Measurements from ENCODE around the gene ATIC.
"Not testable (repeated sequence)": the region's sequence is repeated elsewhere in the genome, so short reads cannot be mapped to it uniquely, and the experiment has no call there.

ATIC gene

DNA sequence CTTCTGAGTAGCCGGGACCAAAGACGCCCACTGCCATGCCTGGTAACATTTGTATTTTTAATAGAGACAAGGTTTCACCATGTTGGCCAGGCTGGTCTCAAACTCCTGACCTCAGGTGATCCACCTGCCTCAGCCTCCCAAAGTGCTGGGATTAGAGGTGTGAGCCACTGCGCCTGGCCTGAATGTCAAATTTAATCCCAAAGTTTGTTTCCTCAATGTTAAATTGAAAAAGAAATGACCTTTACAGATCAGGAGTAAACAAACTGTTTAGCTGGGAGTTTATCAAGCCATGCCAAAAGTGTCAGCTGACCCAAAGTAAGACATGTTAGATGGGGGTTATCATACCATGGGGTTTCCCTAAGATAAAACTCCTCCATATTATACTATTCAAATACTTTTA is 48.2 kb downstream of the ATIC start:
- in situ Hi-C loops (cut with MboI; ENCODE audit: low sequenced_read_pairs), result not testable (repeated sequence)

DNA sequence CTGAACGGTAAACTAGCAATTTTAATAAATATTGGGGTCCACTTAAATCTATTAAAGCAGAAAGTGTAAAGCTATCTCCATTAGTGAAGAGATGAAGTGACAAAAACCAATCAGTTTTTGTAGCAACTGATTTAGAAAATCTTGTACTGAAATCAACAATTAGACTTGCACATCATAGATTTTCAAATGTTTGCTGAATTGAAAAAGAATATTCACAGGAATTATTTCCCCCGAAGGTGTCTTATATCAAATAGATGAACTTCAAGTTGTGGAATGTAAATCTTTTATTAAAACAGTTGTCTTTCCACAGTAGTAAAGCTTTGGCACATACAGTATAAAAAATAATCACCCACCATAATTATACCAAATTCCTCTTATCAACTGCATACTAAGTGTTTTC is 48.7 kb downstream of the ATIC start:
- in situ Hi-C loops (cut with MboI; ENCODE audit: low sequenced_read_pairs), result no loop called here

DNA sequence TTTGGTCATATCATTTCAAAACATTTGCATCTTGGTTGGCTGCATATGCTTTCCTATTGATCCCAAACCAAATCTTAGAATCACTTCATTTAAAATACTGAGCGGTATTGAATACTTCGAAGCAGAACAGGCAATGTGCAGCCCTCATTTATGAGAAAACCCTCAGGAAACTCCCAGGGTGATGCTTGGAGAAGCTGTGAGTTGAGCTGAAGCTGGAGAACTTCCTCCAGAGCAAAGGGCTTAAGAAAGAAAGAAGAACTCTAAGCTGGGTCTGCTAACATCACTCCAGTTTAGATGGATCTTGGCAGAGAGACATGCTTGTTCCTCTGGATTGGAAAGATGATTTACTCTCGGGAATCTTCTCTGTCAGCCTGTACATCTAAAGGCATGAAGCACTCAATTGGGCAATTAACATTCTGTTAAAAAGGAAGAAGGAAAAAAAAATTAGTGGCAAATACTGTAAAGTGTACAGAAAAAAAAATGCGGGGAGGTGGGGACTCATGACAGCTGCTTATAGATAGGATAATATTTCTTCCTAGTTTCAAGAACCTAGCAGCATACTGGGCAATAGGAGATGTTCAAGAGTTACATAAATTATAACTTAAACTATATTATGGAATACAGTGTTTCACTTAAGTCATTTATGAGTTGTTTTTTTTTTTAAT is 49.5 kb downstream of the ATIC start:
- in situ Hi-C loops (cut with MboI; ENCODE audit: low sequenced_read_pairs), result no loop called here

DNA sequence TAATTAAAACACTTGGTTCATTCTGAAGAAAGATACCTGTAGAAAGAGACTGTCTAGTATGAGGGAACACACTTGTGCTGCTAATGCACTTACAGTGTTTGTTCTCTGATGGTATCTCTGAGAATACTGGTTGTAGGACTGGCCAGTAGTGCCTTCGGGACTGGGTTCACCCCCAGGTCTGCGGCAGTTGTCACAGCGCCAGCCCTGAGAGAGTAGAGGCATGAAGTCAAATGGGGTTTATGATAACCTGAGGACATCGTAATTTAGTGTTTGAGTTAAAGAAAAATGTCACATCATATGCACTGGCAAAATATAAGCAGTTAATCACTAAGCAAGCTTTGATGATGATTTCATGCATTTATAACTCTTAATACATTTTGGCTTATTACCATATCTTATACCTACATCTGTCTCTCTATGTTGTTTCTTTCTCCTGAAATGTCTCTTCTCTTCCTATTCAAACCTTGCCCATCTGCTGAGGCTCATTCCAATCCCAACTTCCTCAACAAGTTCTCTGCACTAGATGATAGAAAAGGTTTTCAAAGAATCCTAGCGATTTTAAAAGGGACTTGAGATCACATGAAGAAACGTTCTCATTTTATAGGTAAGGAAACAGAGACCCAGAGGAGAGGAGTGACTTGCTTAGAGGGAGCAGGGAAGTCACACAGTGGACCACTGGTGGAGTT is 50.2 kb downstream of the ATIC start:
- in situ Hi-C loops (cut with MboI; ENCODE audit: low sequenced_read_pairs), result no loop called here

DNA sequence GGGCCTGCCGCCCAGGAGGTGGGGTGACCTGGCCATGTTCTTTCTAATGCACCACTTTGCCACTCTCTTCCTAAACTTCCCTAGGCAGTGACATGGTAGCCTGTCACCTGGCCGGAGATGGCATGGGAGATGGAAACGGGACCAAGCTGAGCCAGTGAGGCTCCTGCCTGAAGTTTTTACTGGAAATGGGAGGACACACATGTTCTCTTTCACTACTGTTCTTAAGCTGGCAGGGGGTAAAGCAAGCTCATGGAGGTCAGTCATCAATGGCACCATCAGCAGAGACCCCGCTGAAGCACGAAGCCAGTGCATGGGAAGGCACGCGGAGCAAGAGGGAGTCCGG is 50.7 kb downstream of the ATIC start:
- in situ Hi-C loops (cut with MboI; ENCODE audit: low sequenced_read_pairs), result no loop called here

DNA sequence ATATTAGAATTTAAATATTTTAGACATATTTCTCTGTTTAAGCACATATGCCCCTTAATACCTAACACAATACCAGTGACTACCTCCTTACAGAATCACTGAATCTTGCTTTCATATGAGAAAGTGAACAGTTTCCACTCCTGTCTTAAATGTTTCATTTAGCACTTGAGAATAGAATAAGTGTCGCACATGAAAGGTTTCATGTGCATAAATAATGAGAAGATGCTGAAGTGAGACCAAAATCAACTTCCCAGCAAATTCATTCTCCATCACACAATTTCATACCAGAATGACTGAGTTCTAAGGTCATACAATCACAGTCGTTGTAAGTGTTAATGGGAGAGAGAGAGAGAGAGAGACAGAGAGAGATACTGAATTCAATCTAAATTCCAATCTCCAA is 51.2 kb downstream of the ATIC start:
- in situ Hi-C loops (cut with MboI; ENCODE audit: low sequenced_read_pairs), result no loop called here

DNA sequence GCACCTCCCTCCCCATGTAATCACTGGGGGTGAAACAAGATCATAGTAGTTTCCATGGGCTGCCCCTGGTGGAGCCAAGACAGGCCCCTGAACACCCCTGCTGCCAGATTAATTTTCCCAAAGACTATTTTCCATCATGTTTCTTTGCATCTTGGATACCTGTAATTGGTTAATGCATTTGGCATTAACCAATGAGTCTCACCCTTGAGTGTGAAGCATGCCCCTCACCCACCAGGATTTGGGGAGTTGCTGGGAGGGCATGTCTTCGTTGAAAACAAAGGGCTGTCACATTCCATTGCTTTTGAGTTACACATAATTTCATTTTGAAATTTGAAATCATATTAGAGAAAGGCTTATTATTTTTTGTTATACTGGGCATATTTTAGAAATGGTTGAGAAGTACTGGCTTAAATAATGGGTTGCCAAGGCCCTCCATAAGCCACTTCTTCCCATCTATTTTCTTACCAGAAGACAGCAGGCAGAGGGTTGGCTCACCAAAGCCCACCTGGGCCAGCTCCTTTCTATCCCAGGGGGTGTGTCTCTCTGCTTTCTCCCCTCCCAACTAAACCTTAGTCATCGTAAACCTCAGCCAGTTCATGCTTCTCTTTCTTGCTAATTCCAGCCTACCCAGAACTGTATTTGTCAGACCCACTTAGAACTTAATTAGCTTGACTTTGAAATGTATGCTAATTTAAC is 51.8 kb downstream of the ATIC start:
- in situ Hi-C loops (cut with MboI; ENCODE audit: low sequenced_read_pairs), result no loop called here

DNA sequence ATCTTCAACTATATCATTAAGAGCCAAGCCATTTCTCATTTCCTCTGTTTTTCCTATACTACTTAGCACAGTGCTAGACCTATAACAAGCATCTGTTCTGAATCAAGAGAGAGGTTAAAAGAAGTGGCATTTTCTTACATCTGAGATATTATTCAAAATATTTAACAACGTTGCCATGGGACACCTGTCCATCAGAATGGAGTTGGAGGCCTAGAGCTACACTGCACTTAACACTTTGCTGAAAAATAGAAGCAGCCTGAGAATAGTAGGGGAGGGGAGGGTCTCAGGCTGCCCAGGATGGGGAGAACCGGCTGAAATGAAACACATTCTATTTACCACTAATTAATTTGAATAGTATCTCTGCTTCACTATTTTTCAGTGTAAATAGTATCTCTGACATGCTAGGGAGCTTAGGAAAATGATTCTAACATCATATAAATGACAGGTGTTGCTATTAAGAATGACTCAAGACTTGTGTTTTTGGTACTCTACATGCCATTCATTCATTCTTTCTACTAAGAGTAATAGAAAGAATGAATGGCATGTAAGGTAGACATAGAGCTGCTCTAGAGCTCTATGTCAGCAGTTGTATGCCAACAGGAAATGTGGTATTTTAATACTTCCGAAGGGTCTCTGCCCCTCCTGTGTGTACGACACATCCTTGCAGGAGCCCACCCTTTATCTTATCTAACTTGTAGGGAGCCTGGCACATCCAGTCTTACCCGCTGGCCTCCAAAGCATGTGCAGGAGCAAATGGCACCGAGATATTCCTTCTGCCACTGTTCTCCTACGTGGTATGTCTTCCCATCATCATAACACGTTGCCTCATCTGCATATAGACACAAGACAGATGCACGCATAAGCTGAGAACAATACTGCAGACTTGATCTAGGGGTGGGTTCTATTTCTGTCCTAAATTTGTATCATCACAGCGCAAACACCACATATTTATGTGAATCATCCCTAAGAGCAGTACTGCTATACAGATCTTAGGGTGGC is 52.6 kb downstream of the ATIC start:
- in situ Hi-C loops (cut with MboI; ENCODE audit: low sequenced_read_pairs), result no loop called here

DNA sequence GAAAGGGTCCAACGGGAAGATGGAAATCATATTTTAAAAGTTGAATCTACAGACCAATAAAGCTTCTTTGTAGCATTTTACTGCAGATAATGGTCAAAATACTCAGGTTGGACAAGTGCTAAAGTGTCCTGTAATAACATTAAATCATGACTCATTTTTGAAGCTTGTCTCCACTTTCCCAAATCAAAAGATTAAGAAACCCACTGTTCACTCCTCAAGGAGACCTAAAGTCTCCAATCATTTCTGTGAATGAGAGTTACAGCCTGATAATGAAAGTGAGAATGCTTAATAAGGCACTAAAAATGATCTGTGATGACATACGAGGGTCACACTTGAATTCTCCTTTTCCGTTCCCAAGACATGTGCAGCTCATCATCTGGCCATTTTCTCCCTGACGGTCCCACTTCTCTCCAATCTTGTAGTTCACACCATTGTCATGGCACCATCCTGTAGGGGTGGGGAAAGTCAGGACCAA is 53.4 kb downstream of the ATIC start:
- in situ Hi-C loops (cut with MboI; ENCODE audit: low sequenced_read_pairs), result no loop called here

DNA sequence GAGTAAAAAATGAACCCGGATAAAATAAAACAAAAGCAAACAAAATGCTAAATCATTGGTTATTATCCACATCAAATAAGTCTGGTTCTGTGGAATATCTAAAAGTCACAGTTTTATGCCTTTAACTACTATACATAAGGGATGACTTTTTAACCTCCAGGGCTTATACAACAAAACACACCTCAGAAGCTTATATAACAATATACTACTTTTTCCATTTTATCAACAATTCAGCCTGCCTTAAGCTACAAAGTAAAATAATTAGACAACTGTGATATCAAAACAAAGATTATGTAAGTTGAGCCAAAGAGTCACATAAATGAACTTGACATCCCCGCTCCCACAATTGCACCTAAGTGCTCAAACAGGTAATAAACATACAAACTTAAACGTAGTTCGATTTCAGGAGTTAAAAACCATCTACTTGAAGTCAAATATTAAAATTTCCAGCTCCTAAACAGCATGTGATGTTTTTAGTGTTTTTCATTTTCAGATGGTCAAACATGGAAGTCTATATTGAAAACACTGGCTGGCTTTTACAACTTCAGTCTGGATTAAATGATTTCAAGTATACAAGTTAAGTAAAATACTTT is 54.7 kb downstream of the ATIC start:
- in situ Hi-C loops (cut with MboI; ENCODE audit: low sequenced_read_pairs), result no loop called here

DNA sequence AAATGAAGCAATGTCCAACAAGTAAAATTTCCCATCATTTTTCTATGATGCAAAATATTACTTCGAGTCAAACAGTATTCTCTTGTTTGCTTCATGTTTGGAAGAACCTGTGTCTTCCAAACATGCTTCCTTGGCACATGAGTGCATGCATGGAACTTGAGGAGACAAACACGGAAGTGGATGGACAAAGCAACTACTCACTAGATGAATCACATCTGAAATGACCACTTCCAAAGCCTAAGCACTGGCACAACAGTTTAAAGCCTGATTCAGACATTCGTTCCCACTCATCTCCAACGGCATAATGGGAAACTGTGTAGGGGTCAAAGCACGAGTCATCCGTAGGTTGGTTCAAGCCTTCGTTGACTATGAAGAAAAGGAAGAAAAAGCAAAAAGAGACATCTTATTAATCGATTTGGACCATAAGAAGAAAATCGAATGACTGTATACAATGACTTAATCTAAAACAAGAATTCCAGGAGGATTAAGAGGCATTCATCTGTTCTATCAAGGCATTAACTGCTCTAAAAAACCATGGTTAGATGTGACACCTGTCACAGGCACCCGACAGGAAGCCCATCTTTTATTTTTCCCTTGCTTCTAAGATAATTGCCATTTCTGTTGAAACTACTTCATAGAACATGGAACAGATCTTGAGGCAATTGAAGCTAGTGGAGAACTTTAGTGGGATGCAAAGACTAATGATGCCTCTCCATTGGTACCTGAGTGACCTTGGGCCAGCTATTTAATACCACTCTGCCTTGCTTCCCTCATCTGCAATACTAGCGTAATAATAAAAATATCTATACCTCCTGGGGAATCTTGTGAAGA is 56.0 kb downstream of the ATIC start:
- in situ Hi-C loops (cut with MboI; ENCODE audit: low sequenced_read_pairs), result no loop called here

DNA sequence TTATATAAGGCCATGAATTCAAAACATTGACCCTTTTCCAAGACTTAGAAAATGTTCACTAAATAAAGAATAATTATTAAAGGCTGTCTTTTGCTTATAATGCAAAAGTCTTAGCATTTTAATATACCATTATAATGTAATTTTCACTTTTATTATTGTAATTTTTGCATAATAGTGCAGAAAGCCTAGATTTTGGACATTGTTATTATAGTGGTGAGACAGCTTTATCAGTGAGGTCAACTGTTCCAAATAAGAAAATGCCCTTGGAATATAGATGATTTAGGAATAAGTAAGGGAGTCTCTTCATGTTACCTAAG is 56.6 kb downstream of the ATIC start:
- in situ Hi-C loops (cut with MboI; ENCODE audit: low sequenced_read_pairs), result no loop called here

DNA sequence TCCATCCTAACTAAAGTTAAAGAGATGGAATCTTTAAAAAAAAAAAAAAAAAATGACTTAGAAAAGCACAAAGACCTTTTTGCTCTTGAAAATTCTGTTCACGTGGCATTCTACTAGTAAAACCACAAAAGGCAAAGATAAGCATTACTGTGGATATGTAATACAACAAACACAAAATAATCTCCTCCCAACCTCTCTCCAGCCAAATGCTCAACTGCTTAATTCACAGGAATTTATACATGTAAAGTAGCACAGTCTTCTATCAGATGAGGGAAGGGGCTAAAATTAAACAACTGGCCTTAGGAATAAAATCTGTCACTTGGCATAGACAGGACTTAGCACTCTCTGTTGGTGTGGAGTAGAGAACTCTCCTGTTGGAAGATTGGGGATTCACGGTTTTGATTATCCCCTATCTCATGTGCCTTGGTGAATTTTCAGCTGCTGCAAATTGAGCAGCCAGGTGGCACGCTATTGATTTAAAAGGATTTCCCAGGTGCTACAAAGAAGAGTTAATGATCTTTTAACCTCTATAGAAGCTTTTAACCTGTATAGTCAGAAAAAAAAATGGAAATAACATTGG is 57.4 kb downstream of the ATIC start:
- in situ Hi-C loops (cut with MboI; ENCODE audit: low sequenced_read_pairs), result no loop called here

DNA sequence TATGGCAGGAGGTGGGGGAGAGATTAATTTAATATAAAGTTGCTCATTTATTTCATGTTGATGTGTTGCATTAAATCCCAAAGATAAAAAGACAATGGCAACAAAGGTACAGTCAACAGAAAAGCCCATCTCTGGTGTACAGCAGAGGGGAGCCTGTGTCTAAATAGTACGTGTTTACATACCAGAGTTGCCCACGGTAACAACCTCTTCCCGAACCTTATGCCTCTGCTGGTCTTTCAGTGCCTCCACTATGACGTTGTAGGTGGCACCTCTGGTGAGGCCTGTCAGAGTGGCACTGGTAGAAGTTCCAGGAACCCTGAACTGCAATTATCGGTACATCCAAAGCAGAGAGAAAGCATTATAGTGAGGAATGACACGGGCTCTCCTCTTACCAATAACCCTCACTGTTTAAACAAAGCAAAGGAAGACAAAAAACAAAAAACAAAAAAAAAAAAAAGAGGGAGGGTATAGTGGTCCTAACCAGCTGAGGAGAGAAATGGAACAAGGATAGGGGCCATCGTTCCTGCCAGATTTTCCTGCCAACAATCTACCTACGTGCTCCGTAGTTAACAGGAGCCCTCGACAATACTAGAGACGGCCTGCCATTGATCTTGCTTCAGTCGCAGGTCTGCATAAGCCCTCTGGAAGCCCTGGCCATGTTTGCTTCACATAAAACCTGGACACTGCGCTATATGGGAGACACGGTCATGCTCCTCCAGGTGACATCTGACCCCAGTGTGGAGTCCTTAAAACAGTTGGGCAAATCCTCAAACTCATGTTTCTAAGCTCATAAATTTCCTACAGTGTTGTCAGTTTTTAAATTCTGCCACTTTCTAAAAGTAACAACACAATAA is 58.5 kb downstream of the ATIC start:
- in situ Hi-C loops (cut with MboI; ENCODE audit: low sequenced_read_pairs), result no loop called here

DNA sequence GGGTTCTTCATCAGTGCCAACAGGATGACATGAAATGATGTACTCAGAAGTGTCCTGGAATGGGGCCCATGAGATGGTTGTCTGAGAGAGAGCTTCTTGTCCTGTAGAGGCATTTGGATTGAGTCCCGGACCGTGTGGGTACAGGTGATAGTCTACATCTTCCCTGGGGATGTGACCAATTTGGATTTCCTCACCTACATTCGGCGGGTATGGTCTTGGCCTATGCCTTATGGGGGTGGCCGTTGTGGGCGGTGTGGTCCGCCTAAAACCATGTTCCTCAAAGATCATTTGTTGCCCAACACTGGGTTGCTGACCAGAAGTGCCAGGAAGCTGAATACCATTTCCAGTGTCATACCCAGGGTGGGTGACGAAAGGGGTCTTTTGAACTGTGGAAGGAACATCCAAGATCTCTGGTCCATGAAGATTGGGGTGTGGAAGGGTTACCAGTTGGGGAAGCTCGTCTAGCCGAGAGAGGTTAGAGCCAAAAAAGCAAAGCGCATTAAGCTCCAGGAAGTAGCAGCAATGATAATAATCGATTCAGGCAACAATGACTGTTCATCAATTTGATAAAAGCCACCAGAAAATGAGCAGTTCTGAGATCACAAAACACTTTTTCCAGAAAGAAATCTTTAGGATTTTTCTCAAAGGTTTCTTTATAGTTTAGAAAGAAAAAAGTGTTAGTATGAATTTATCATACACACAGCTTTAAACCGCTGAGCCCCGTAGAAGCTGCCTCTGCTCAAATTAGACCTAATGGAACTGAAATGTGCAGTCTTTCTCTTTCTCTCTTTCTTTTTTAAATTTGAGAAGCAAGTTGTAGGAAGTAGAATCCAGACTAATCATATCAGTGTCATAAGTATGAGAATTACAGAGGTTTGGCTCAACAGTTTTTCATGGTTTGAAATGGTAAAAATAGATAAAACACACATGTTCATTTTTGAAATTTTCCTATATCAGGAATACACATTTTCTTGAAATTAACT is 60.3 kb downstream of the ATIC start:
- in situ Hi-C loops (cut with MboI; ENCODE audit: low sequenced_read_pairs), result no loop called here

DNA sequence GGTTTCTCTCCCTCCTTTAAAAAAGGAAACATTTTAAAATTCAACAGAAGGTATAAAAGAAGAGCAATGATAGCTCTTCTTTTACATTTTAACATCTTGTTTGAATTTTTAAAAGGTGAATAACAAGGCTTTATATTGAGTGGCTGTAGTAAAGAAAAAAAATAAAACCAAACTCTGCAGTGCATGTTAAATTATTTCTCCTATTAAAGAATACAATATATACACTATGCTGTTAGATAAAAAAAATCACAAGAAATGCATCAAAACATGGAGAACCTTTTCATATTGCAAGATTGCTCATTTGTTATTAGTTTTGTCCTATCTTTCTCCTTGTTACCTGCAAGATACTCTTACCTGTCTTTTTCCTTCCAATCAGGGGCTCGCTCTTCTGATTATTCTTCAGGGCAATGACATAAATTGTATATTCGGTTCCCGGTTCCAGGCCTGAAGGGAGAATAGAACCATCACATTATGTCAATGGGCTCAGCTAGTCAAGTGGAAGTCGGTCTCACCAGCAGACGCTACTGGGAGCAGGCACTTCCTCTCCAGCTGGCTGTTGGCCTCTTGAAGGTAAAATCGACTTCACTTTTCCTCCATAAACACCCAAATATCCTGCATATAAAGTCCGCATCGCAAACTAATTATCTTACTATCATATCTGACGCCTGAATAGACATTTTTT is 61.2 kb downstream of the ATIC start:
- in situ Hi-C loops (cut with MboI; ENCODE audit: low sequenced_read_pairs), result no loop called here

DNA sequence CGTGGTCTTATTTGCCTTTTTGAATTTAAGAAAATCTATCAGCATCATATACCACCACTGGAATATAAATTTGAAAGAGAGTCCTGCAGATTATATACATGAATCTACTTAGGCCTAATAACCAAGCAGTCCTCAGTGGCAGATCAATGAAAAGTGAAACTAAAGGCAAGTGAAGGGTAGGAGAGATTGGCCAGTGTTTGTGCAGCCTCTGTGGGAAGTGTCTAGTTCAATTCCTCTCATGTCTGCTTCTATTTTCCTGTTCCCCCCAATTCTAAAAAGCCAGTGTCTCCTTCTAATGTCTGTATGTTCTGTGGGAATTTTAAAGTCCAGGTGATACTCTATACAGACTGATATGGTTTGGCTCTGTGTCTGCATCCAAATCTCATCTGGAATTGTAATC is 62.1 kb downstream of the ATIC start:
- in situ Hi-C loops (cut with MboI; ENCODE audit: low sequenced_read_pairs), result no loop called here

All from hTERT RPE-1 (cell line).